Suppressor macrophage (primary cell): ENCODE measurements around the gene PPM1D.
A peak's percentile ranks its signal among the peaks of the same experiment; 100 is the strongest.
"Not testable (repeated sequence)": the region's sequence is repeated elsewhere in the genome, so short reads cannot be mapped to it uniquely, and the experiment has no call there.

Source experiments
- DNase-seq, 4 experiments: peaks; one replicate each; pipeline ENCODE4 v3.0.0-alpha.2; 2020 to 2022
- total RNA-seq, 17 experiments: gene quantifications; one replicate each; lab custom pipeline; 2026; ENCODE audit warnings: mixed read lengths in 6 of 17, inconsistent platforms in 3 of 17; lab: John Stamatoyannopoulos, UW

Gene PPM1D
- 7.1 to 30.7 (median 18.5) reads per million in 17 experiments for total RNA-seq

DNA sequence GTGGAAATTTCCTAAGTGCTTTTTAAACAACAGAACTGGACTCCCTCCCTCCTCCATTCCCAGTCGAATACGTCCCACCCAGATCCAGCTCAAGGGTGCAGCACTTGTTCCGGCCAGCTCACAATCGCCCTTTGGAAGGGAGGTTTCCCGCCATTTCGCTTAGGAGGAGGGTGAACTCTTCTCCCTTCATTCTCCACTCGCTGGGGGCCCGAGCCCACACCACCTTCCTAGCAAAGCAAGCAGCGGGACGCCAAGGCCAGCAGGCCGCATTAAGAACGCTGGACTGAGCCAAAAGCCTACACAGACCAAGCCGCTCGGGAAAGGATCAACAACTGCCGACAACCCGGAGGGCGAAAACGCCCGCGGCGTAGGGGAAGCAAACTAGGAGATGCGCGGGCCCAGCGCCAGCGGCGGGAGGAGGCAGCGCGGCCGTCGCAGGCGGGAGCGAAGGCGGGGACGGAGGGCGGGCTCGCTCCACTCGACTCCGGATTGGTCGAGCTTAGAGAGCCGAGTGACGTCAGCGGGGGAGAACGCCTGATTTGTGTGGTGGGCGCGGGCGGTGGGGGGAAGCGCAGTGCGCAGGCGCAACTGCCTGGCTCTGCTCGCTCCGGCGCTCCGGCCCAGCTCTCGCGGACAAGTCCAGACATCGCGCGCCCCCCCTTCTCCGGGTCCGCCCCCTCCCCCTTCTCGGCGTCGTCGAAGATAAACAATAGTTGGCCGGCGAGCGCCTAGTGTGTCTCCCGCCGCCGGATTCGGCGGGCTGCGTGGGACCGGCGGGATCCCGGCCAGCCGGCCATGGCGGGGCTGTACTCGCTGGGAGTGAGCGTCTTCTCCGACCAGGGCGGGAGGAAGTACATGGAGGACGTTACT is at the start of gene PPM1D:
TSS of gene PPM1D (plus strand) at position 574 of the 870 bp plus-strand sequence. CDS start at position 796, 222 bp downstream.
- peak; percentile 99 to 100 (median 100) for DNase-seq

DNA sequence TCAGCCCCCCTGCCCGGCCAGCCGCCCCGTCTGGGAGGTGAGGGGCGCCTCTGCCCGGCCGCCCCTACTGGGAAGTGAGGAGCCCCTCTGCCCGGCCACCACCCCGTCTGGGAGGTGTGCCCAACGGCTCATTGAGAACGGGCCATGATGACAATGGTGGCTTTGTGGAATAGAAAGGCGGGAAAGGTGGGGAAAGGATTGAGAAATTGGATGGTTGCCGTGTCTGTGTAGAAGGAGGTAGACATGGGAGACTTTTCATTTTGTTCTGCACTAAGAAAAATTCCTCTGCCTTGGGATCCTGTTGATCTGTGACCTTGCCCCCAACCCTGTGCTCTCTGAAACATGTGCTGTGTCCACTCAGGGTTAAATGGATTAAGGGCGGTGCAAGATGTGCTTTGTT is 47.7 kb upstream of the PPM1D start:
- not testable (repeated sequence) for DNase-seq

DNA sequence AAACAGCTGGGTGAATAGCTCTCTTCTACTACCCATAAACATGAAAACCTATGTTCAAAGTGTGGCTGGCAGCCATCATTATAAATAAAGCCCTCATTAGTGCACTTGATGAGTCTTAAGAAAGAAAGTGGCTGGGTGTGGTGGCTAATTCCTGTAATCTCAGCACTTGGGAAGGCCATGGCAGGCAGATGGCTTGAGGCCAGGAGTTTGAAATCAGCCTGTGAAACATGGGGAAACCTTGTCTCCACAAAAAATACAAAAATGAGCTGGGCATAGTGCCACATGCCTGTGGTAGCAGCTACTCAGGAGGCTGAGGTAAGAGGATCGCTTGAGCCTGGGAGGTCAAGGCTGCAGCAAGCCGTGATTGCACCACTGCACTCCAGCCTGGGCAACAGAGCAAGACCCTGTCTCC is 45.6 kb upstream of the PPM1D start:
- DNase-seq: no peak

DNA sequence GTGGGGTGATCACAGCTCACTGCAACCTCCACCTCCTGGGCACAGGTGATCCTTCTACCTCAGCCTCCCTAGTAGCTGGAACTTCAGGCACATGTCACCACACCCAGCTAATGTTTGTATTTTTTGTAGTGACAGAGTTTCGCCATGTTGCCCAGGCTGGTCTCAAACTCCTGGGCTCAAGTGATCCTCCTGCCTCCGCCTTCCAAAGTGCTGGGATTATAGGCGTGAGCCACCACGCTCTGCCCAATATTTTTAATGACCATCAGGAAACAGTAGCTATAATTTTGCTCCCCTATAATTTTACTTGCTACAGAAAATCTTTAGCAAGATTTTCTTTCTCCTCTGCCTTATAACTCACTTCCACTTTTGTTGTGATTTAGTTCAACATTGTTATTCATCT is 44.2 kb upstream of the PPM1D start:
- no peak for DNase-seq

DNA sequence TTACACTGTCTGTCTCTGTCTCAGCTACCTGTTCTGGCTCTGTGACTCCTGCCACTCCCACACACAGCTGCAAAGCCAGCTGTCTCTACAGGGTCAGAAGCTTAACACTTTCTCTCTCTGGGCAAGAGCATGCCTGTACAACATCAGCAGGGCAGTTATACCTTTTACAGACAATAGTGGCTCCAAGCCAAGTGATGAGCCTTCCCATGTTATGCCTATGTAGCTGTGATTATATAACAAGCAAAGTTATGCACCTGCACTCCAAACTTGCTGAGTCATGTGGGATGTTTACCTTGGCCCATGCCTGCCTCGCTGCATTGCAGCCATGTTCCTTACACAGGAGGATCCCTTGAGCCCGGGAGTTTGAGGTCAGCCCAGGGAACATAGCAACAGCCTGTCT is 42.2 kb upstream of the PPM1D start:
- no peak for DNase-seq

DNA sequence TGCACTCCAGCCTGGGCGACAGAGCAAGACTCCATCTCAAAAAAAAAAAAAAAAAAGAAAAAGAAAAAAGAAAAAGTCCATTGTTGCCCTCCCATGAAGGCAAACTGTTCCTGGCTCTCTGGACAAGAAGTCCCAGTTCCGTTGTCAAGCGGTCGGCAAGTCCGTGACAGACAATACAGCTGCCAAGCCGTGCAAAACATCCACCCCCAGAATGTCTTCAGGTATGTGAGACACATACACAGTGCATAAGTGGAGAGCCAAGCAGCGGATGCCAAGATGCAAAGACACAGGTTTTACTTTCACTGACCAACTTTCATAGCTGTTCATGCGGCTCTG is 40.4 kb upstream of the PPM1D start:
- DNase-seq: no peak

DNA sequence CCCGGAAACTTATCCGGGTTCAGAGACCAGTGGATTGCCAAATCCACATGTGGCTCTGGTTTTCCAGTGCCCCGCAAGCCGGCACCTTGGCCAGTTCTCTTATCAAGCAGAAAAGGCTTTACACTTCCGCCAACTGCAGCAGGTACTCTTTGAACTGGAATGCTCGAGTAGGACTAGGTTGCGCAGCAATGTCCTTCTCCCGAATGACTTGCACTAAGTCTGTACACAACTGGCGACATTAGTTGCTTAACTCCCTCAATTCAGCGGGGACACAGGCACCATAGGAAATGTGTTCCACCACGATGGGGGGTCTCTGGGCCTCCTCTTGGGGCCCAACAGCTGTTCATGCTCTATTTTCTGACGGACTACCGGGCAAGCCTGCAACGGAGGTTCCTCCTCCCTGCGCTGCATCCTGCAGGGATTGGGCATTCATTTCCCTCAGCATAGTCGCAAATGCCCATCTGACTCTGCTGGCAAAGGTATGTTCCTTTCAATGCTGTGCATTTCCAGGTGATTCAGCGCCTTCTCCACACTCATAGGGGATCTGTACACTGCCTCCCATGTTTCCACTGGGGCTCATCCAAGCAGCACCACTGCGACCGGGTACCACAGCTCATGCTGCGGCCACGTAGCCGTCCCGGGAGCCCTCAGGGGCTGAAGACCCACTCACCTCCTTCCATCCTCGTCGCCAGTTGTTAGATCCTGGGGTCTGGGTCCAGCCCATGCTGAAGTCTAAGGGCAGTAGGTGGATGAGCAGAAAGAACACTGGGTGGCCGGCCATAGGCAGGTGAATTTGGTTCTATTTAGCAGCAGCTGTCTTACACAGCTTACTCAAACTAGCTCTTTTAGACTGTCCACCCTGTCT is 39.8 kb upstream of the PPM1D start:
- no peak for DNase-seq

DNA sequence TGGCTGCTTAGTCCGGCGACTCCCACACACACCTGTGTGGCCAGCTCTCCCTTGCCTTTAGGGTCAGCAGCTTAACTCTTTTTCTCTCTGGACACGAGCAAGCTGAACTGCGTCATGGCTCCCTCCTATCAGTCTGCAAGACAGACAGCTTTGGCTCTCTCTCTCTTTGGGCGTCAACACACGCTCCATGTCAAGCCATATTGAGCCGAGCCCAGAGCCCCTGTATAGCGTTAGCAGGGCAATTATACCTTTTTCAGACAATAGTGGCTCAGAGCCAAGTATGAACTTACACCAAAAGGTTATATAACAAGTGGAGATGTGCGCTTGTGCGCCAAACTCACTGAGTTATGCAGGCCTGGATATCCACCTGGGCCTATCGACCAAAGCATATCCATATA is 39.1 kb upstream of the PPM1D start:
- DNase-seq: no peak

DNA sequence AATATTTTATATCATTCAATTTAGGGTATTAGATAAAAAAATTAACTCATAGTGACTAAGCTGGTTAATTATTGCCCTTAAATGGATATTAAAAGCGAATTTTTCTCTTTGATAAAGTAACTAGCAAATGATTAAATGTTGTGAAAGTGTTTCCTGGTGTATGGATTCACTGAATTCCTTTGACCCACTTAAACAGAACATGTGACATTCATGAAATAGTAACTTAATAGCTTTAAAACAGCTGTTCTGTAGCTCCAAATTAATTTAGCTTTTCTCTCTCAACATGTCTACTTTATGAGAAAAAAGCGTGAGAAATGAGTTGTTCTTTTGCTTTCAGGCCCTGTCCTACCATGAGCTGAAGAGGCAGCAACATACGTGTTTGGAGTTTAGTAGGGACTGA is 37.6 kb upstream of the PPM1D start:
- DNase-seq: no peak

DNA sequence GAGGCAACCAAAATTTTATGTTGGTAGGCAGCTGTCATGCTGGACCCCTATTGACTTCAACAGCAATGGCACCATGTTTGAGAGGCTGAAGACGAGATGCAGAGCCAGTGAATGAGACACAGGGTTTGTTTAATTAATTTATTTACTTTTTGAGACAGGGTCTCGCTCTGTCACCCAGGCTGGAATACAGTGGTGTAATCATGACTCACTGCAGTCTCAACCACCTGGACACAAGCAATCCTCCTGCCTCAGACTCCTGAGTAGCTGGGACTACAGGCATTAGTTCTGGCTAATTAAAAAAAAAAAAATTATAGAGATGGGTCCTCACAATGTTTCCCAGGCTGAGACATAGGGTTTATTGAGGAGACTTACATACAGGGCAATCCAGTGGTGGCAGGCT is 36.2 kb upstream of the PPM1D start:
- no peak for DNase-seq

DNA sequence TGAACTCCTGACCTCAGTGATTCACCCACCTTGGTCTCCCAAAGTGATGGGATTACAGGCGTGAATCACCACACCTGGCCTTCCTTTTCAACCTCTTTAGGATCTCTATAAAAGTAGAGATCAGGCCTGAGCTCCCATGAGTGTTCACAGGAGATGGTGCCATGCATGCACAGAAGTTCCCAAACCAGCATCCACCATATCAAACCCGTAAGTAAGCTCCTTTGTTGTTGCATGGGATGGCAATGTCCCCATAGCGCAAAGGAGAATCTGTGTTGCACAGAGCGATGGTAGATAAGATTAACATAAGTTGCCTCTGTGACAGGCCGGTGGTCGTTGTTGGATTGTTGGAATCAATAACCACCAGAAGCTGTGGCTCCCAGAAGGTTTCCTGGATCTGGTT is 34.8 kb upstream of the PPM1D start:
- no peak for DNase-seq

DNA sequence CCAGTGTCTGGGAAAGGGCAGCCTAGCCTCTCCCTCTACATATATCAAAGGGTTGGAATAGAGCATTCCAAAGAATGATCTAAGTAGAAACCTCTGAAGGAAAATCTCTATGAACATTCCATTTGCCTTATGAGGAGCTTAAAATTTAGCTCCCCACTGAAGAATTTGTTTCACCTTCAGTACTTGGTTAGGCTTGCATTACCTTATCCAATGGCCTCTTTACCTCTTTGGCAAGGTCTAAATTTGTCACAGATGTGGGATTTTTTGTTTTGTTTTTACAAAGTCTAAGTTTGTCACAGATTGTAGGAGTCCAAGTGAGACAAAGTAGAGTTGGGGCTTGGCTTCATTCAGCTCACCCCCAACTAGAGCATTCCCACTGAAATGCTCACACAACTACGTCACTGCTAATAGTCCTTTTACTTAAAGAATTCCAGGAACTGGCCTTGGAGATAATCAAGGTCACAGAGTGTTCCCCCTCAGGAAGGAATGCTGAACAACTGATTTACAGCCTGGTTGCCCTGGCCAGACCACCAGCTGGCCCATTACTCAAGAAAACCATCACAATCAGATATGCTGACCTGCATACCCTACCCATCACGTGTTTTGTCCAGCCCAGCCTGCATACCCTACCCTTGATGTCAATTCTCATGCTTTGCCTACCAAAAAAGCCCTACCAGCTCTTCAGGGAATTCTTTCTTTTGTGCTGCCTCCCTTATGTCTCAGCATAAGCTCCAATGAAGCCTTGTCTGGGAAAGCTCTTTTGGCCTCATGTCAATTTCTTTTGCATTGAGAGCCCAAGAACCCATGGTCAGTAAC is 26.5 kb upstream of the PPM1D start:
- DNase-seq: no peak

DNA sequence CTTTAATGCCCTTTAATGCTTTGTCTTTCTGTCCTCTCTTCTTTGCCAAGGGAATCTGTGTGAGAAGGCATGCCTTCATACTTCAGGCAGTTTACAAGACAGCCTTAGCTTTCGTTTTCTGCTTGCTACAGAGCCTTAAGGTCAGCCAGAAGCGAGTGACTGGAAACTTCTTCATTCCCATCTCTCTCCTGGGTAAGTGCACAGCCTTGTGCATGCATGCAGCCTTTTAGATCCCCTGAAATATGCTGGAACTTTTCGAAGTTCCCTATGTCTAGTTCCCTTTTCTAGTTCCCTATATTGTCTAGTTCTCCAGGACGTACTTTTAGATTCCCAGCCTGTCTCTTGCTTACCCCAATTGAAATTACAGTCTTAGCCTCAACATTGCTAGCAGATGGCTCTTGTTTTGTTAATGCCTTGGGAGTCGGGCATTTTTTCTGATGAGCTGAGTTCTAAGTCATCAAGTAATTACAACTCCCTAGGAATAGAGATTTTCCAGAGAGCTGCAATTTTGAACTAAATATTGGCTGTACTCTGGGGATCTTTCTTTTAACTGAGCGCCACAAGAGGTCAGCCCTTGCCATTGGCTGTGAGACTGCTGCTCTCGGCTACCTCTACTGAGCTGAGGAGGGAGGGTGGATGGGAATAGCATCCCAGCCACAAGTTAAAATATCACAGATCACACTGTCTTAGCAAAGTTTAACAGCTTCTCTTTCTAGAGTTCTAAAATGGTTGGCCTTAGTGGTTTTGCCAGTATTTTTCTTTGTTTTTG is 22.7 kb upstream of the PPM1D start:
- DNase-seq: peak; percentile 82 to 96 (median 92)

DNA sequence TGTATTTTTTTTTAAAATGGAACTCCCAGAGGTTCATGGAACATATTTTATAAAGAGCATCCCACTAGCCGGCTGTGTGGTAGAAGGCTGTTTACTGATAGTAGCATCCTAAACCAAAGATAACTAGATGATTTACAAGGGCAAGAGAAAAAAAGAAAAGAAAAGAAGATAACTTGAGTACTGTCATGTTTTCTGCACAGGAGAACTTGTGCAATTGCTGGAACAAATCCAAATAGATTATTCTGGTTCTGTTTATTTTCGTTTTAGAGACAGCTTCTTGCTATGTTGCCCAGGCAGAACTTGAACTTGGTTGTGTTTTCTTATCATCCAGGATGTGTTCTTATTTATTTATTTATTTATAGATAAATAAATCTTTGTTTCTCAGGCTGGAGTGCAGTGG is 20.9 kb upstream of the PPM1D start:
- DNase-seq: peak in 2 of 4 experiments; percentile 55 to 69

DNA sequence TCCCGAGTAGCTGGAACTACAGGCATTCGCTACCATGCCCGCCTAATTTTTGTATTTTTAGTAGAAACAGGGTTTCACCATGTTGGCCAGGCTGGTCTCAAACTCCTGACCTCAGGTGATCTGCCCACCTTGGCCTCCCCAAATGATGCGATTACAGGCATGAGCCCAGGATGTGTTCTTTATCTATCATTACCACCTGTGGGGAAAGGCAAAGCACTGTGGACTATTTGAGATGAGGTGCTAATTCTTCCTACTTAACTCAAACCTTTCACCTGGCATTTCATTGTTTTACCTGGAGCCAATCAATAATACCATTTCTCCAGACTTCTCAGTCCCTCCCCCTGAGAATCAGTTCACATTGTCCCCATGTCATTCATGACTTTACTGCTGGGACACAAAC is 20.4 kb upstream of the PPM1D start:
- no peak for DNase-seq

DNA sequence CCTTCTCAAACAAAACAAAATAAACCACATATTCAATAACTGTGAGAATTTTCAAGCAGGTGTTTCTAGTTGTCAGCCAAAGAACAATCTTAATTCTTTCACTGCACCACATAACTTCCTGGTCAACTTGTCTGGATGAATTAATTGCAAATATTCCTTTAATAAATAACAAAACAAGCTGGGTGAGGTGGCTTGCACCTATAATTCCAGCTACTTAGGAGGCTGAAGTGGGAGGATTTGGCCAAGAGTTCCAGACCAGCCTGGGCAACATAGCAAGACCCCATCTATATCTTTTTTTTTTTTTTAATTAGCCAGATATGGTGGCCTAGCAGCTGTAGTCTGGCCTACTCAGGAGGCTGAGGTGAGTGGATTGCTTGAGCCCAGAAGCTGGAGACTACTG is 17.0 kb upstream of the PPM1D start:
- DNase-seq: no peak

DNA sequence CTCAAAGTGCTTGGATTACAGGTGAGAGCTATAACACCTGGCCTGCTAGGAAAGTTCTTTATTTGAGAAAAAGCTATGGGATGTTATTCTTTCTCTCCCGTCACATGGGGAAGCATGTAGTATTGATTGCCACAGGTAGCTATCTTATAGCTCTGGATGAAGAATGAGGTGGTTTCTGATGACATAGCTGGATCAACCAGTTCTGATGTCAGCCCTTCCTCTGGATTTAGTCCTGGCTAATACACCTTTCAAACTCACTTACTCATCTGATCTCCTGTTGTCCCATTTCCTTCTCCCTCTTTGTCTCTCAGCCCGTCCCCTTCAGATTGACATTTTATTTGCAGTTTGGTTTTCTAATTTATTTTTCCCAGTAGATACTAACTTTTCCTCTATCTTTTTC is 14.1 kb upstream of the PPM1D start:
- no peak for DNase-seq

DNA sequence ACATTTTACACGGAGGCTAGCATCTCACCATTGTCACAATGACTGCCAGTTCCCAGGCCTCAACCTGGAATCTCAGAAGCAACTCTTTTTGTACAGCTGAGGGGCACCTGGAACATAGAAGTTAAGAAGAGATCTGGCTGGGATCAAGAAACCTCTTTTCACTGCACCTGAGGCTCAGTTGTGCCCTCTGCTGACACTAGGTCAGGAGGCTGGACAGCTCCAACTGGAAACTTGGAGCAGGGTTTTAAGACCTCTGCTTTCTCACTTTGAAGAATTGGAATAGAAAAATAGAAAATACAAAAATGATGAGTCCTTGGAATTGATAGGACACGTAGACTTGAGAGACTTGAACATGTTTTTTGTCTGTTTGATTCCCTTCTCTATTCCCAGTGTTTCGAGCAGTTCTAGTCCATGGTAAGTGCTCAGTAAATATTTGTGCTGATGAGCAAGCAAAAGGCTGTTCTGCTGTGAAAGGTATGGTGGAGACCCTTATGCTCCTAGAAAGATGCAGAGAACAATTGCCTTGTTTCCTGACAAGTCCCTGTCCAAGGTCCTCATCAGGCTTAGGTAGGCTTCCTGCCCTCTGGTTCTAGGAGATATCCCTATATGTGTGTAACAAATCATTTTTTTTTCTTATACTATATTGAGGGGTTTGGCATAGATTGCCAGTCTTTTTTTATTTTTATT is 13.6 kb upstream of the PPM1D start:
- DNase-seq: peak in 3 of 4 experiments; percentile 28 to 55 (median 51)

DNA sequence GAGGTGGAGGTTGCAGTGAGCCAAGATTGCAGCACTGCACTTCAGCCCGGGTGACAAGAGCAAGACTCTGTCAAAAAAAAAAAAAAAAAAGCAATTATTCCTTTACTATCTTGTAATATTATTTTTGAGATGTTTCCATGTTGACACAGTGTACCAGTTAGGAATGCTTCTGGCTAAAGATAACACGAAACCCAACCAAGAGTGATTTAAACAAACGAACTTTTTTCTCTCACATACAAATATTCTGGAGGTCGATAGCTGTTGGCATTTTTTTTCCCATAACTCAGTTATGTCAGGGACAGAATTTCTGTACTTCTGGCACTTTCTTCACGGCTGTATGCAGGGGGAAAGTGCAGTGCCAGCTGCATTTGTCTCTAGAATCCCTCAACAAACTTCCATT is 9.9 kb upstream of the PPM1D start:
- DNase-seq: no peak

DNA sequence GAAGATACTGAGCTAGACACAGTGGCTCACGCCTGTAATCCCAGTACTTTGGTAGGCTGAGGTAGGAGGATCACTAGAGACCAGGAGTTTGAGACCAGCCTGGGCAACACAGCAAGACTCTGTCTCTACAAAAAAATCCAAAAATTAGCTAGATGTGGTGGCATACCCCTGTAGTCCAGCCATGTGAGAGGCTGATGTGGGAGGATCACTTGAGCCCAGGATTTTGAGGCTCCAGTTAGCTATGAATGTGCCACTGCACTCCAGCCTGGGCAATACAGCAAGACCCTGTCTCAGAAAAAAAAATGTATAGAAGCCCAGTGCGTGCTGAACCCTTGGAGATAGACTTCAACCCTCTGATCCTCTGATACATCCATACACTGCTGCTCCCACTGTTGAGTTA is 7.2 kb upstream of the PPM1D start:
- DNase-seq: no peak

DNA sequence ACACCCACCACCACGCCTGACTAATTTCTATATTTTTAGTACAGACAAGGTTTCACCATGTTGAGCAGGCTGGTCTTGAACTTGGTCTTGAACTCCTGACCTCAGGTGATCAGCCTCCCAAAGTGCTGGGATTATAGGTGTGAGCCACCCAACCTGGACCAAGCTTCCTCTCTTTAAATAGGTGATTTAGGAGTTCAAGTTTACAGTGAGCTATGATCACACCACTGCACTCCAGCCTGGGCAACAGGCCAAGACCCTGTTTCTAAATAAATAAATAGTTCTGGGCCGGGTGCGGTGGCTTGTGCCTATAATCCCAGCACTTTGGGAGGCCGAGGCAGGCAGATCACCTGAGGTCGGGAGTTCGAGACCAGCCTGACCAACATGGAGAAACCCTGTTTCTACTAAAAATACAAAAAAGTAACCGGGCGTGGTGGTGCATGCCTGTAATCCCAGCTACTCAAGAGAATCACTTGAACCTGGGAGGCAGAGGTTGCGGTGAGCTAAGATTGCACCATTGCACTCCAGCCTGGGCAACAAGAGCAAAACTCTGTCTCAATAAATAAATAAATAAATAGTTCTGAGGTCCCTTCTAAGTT is 6.5 kb upstream of the PPM1D start:
- DNase-seq: not testable (repeated sequence)
